DMS114 treated with DMSO at 0.1 percent for 48 hours (cell line): ENCODE results near the gene CYP3A5.
"Not testable (repeated sequence)": the region's sequence is repeated elsewhere in the genome, so short reads cannot be mapped to it uniquely, and the experiment has no call there.

ENCODE experiments used
- DNase-seq: peaks from one replicate; lab custom pipeline; 2025; ENCODE audit not compliant: unreplicated experiment; lab: John Stamatoyannopoulos, UW

The CYP3A5 gene

GRCh38 chr7:99685871-99686608 lies 6.2 kb upstream of the CYP3A5 start:
- DNase-seq = not testable (repeated sequence)

DNA sequence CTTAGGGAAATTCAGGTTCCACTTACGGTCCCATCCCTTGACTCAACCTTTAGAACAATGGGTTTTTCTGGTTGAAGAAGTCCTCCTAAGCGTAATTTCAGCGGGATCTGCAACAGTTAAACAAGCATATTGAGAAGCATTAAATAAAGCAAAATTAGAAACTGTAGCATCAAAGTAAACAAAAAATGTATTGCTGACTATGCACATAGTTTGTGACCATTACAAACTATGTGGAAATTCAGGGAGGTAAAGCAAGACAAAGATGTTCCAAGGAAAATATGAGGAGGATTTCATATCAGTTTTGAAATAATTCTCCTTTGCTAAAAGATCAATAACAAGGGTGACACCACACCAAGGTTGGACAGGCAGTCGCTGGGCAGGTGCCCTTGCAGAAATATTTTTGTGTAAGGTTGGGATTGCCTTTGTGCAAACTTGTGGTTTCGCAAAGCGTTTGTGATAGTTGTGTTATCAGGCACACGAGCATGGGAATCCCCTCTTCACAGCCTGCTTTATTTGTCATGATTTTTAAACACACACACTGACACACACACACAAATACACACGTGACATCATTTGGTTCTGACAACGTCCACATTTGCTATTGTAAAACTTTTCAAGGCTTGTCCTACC lies 5.4 kb upstream of the CYP3A5 start:
- no peak for DNase-seq

DNA sequence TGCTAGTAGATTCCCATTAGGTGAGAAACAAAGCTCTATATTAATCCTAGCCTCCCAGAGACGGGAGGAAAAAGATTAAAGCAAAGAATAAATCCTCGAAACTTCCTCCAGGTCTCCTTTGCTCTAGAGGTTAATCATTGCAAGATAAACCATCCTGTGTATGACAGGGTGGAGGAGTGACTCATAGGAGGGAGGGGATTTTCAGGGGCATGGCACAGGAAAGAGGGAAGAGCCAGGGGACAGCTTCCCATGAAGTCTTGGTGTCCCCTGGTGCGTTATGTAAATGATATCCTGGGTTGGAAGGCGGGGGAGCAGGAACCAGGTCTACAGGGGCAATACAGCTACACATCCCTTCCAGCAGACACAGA lies 780 bp downstream of the CYP3A5 start:
- no peak for DNase-seq

- no peak for DNase-seq
Measured at GRCh38 chr7:99677648-99678045, 2.1 kb downstream of the CYP3A5 start.

- DNase-seq = no peak
Measured at GRCh38 chr7:99677013-99677647, 2.7 kb downstream of the CYP3A5 start.

DNA sequence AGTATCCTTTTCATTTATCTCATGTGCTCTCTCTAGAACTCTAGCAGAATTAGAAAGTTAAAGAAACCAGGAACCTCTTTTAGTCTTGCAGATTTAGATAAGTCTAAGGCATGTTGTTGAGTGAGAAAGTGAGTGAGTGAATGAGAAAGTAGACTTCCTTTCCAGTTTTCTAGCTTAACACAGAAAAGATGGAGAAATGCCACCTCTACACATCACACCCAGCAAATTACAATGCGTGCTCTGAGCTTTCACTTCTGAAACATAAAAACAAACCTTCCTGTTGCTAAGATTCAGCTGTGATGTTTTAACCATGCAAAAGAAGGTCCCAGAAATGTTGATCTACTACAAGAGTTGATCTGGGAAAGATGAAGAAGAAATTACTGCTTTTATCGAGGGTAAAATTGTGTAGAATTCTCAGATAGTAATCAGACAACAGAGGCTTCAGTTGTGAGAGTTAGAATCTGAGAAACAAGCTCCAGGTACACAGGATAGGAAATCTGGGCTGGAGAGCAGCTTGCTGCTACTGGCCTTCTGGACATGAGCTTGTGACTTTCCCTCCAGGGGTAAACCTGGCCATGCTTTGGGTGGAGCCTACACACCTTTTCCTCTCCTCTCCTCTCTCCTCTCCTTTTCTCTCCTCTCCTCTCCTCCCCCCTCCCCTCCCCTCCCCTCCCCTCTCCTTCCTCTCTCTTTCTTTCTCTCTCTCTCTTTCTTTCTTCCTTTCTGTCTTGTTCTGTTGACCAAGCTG lies 4.6 kb downstream of the CYP3A5 start:
- no peak for DNase-seq

DNA sequence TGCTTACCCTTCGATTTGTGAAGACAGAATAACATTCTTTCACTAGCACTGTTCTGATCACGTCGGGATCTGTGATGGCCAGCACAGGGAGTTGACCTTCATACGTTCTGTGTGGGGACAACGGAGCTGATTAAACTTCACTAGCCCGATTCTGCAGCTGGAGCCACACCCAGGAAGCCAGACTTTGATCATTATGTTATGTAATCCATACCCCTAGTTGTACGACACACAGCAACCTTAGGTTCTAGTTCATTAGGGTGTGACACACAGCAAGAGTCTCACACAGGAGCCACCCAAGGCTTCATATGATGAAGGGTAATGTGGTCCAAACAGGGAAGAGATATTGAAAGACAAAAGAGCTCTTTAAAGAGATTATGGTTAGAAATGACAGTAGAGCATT lies 7.2 kb downstream of the CYP3A5 start:
- DNase-seq = no peak

DNA sequence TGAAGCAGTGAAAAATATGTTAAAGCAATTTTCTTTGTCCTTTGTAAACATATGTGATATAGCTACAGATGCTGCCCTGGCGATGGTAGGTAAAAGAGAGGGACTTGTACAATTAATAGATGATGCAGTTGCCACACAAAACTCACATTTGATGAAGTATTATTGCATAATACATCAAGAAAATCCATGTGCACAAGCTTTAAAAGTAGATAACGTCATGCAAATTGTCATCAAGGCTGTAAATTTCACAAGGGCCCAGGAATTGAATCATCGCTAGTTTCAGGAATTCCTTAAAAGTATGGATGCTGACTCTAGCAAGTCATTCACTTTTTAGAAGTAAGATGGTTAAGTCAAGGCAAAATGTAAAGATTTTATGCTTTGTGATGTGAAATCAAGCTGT lies 10.0 kb downstream of the CYP3A5 start:
- no peak for DNase-seq

GRCh38 chr7:99668541-99668940 lies 11.3 kb downstream of the CYP3A5 start:
- DNase-seq = no peak

DNA sequence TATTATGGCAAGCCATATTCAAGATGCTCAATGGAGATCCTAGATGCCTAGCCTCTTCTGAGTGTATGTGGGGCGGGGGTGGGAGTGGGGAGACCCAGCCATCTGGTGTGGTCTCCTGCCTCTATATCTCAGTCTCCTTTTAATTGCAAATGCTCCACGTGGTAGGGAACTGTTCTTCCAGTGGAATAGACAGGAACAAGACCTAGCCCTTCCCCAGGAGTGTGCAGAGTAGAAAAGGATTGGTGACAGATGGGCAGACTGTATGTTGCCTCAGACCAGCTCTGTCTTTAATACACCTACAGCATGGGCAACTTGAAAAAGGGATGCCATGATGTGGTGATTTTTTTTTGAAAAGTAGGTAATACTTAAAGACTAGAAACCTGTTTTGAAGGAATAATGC lies 12.6 kb downstream of the CYP3A5 start:
- no peak for DNase-seq

DNA sequence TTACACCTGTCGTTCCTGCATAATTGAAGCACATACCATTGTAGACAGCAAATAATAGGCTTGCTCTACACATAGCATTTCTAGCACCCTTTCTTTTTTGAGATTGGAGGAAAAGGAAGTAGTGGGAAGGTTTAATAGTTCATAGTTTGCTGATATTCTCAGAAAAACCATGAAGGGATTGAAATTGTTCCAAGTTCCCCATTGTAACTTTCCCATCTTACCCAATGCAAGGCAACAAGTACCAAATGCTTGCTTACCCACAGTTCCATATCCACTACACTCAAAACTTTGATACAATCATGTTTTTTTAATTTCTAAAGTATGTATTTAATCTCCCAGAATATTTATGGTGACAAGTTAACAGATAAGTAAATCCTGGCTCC lies 13.8 kb downstream of the CYP3A5 start:
- DNase-seq = no peak

GRCh38 chr7:99665312-99666012 lies 14.3 kb downstream of the CYP3A5 start:
- DNase-seq = no peak

GRCh38 chr7:99657879-99658278 lies 21.9 kb downstream of the CYP3A5 start:
- not testable (repeated sequence) for DNase-seq

DNA sequence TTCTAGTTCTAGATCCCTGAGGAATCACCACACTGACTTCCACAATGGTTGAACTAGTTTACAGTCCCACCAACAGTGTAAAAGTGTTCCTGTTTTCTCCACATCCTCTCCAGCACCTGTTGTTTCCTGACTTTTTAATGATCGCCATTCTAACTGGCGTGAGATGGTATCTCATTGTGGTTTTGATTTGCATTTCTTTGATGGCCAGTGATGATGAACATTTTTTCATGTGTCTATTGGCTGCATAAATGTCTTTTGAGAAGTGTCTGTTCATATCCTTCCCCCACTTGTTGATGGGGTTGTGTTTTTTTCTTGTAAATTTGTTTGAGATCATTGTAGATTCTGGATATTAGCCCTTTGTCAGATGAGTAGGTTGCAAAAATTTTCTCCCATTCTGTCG lies 25.2 kb downstream of the CYP3A5 start:
- not testable (repeated sequence) for DNase-seq

DNA sequence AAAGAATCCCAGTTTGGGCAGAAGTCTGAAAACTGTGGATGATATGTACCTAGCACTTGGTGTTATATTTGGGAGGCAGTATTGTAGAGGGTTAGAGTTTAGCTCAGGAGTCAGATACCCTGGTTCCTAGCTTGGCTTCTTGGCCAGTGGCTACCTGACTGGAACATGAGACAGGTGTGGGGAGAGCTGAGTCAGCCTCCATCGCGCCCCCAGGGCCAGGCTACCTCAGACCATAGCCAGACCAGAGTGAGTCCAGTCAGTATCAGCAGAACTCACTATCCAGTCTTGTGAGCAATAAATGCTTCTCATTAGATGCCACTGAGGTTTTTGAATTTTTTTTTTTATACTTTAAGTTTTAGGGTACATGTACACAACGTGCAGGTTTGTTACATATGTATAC lies 26.0 kb downstream of the CYP3A5 start:
- DNase-seq = no peak

DNA sequence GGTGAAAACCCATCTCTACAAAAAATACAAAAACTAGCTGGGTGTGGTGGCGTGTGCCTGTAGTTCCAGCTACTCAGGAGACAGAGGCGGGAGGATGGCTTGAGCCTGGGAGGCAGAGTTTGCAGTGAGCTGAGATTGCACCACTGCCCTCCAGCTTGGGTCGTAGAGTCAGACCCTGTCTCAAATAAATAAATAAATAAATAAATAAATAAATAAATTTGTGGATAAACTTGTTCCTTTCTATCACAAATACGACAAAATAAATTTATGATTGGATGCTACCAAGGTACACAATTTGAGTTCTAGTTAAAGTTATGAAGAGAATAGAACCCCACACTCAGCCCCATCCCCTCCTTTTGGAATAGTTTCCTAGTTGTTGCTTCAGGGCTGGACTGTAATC lies 26.5 kb downstream of the CYP3A5 start:
- not testable (repeated sequence) for DNase-seq

DNA sequence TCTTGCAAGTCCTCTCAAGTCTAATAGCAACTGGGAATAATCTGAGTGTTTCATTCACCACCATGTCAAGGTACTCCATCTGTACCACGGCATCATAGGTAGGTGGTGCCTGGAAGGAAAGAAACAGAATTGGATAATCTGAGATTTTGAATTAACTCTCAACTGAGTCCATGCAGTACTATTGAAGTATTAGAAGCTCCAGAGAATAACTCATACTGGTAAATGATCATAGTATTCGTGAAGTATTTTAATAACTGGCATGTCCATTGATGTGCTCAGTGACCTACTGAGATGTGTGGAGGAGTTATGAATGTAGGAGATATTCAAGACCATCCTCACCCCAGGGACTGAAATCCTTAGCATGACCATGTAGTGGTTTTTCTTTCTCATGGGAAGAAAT lies 27.1 kb downstream of the CYP3A5 start:
- no peak for DNase-seq

DNA sequence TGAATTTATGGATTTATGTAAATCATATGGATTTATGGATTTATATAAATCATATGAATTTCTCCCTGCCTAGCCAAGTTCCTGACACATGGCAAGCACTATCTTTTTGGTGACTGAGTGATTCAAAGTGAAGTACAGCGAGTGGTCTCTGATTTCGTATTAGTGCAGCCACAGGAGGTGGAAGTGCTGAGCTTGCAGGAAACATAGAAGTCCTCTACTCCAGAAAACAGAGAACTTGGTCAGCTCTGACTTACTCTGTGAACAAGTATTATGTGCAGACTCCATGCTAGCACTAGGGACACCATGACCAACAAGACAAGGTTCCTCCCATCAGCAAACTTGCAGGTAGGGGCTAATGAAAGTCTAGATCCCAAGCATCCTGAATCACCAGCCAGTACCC lies 28.5 kb downstream of the CYP3A5 start:
- no peak for DNase-seq

DNA sequence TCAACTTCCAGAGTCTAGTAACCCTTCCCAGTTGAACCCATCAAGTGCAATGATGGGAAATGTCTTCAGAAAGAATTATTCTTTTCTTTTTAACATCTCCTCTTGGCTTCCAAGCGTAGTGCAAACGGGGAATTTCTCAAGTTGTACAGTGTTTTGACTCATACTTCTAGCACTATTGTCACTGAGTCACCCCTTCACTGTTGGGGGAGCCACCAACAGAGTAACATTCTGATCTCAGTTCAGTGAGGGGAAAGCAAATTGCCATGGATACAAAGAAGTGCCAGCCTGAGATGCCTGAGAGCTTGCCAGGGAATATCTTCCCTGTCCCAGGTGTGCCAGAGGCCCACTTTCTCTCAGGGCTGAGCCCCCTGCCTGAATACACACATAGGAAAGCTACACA lies 31.0 kb downstream of the CYP3A5 start:
- DNase-seq = no peak

DNA sequence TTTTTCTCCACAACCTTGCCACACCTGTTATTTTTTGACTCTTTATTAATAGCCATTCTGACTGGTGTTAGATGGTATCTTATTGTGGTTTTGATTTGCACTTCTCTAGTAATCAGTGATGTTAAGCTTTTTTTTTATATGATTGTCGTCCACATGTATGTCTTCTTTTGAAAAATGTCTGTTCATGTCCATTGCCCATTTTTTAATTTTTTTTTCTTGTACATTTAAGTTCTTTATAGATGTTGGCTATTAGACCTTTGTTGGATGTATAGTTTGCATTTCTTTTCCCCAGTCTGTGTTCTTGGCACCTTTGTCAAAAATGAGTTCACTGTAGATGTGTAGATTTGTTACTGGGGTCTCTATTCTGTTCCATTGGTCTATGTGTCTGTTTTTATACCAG lies 34.2 kb downstream of the CYP3A5 start:
- DNase-seq = no peak

- no peak for DNase-seq
Measured at GRCh38 chr7:99644431-99644830, 35.4 kb downstream of the CYP3A5 start.
